Measurements from ENCODE around the gene TPPP.
"Not testable (repeated sequence)": the region's sequence is repeated elsewhere in the genome, so short reads cannot be mapped to it uniquely, and the experiment has no call there.

DNA sequence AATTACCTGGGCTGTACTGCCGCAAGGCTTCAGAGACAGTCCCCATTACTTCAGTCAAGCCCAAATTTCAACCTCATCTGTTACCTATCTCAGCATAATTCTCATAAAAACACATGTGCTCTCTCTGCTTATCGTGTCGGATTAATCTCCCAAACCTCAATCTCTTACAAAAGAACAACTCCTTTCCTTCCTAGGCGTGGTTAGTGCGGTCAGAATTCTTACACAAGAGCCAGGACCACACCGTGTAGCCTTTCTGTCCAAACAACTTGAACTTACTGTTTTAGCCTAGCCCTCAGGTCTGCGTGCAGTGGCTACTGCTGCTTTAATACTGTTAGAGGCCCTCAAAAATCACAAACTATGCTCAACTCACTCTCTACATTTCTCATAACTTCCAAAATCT is 13.0 kb upstream of the TPPP start:
- not testable (repeated sequence) for TF ChIP-seq CTCF, EP300, POLR2A (IDR thresholded peaks at IDR 0.05)

Measured in ovary (tissue), 3 donors.